Activated T-helper 1 cell treated with anti-CD3 and anti-CD28 coated beads, Interleukin-12 subunit alpha, Interleukin-12 subunit beta, Interleukin-2, Interleukin-4 antibody, amounts not matched to agents 30 ng/mL and 10 ng/mL and 1 ng/mL, durations not matched to agents 14 hours and 24 hours and 36 hours (primary cell): ENCODE data around the gene SLC45A2. TPM values are rescaled to one million over a fixed set of nuclear protein-coding genes. Genes with fewer than 3 reads are reported as not detected.
A peak's percentile ranks its signal among the peaks of the same experiment; 100 is the strongest.

Experiments used
- DNase-seq: peaks from one replicate; pipeline ENCODE4 v3.0.0; 2021; ENCODE audit warnings: low spot score
- H3K27ac Mint-ChIP-seq: one replicate; pipeline ENCODE4 v1.8.0; 2021; ENCODE audit warnings: mild to moderate bottlenecking, mixed read lengths
- H3K27me3 Mint-ChIP-seq: one replicate; pipeline ENCODE4 v1.8.0; 2022; ENCODE audit warnings: mild to moderate bottlenecking, moderate library complexity, mixed read lengths; ENCODE audit not compliant: insufficient read depth
- H3K36me3 Mint-ChIP-seq: one replicate; pipeline ENCODE4 v1.8.0; 2021; ENCODE audit warnings: low read depth, mixed read lengths
- H3K4me1 Mint-ChIP-seq: one replicate; pipeline ENCODE4 v1.8.0; 2021; ENCODE audit warnings: low read depth, mixed read lengths
- H3K4me3 Mint-ChIP-seq: one replicate; pipeline ENCODE4 v1.8.0; 2021; ENCODE audit warnings: mild to moderate bottlenecking, moderate library complexity, mixed read lengths
- H3K9me3 Mint-ChIP-seq: one replicate; pipeline ENCODE4 v1.8.0; 2021; ENCODE audit warnings: mixed read lengths
- intact Hi-C: fragments of 100-400 bp; cut with micrococcal nuclease; formaldehyde crosslinking; loops from one replicate; pipeline ENCODE4 v1.15.1; 2024
- total RNA-seq: library from RNA; stranded (reverse); gene quantifications from 2 replicates; pipeline ENCODE4 v1.2.3, GENCODE V29; 2022

SLC45A2 gene
- total RNA-seq, 1 donor from 2014 or later = 0.18 TPM

DNA sequence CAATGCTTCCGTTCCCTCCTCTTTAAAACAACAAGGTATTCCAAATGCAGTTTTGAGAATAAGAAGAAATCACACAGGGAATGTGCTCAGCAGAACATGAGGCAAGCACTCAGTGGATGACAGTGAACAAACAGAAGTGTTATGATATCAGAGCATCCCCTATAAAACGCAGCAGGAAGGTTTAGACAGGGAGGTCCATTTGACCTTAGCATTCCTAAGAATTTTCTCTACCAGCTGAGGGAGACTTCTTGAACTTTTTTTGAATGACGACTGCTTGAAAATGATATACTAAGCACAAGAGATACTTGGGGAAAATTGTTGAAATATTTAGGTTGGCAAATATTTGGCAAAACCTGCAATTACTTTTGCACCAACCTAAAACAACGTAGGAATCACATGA is 19.4 kb upstream of the SLC45A2 start:
- H3K4me1 Mint-ChIP-seq = peaks cover 30% of the 10 kb centered on the region
- intact Hi-C loops = no loop called here
- H3K9me3 Mint-ChIP-seq = no peaks in the 10 kb centered on the region
- H3K27me3 Mint-ChIP-seq = no peaks in the 10 kb centered on the region
- peaks cover 15% of the 10 kb centered on the region for H3K36me3 Mint-ChIP-seq
- no peak overlapping the region for H3K27ac Mint-ChIP-seq
- no peak for DNase-seq
- no peak overlapping the region for H3K4me3 Mint-ChIP-seq

DNA sequence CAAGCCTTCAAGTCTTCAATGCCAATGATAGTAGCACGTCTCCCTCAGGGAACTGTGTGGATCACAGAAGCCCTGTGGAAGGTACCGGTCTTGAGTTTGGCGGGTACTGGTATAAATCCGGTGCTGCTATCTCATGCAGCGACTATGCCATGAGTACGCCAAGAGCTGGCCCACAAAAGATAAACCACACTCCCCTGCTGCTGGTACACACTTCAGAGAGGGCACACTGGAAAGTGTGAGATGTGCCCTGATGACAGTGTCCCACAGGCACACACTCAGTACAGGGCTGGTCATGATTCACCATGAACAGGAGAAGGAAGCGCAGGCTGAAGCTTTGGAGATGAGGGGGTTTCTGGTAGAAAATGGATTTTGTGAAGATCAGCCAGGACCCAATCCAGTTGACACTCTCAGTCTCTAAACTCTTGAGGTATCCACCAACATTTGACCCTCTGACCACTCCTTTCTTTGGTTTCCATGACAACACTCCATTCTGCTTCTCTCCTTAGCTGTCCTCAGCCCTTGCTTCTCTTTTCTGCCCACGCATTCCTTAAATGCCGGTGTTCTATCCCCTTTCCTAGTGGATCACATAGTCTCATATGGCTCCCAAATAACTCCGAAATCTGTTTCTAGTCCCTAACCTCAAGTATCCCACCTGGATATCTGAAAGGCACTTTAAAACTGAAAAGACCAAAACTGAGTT is 18.3 kb upstream of the SLC45A2 start:
- H3K4me1 Mint-ChIP-seq = peaks cover 21% of the 10 kb centered on the region

DNA sequence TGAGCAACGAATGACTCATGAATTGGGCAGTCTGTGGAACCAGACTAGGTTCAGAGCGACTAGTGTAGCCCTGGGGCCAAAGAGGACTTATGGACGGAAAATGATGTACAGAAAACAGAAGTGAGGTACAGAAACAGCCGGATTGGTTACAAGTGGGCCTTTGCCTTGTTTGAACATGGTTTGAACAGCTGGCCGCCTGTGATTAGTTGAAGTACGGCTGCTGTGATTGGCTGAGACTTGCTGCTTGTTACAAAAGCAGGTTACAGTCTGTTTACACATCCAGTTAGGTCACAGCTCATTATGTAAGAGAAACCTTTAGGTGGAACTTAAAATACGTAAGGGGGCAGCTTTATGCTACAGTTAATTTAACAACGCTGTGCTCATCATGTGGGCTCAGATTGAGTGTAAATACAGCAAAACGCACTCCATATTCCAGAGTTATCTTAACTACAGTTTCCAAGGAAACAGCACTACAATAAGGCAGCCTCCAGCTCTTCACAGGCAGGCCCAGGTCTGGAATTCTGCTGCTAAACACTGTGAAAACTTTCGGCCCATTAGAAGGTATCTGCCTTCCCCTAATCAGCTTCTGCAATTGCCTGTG is 16.8 kb upstream of the SLC45A2 start:
- no peak for DNase-seq

More for the DNA sequence above, 18.3 kb upstream of the SLC45A2 start:
- H3K27ac Mint-ChIP-seq = no peak overlapping the region
- DNase-seq = no peak
- intact Hi-C loops = no loop called here
- peaks cover 17% of the 10 kb centered on the region for H3K36me3 Mint-ChIP-seq
- H3K9me3 Mint-ChIP-seq = no peaks in the 10 kb centered on the region
- no peak overlapping the region for H3K4me3 Mint-ChIP-seq
- no peaks in the 10 kb centered on the region for H3K27me3 Mint-ChIP-seq

DNA sequence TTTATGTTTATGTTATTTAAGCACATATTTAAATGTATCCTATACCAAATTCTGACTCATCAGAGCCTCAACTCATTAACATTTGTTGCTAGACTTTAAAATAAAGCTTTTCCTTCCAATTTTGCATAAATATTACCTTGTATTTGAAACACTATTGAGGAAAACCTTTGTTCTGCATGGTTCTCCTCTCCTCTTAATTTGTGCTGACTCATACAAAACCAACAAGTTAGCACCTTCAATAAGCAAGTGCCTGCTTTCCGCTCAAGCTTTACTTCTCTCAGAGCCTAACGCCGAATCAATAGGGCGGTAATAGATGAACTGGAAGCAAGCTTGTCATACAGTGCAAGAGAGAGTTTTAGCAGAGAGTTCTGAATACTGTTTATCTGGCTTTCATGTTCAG is 15.5 kb upstream of the SLC45A2 start:
- intact Hi-C loops = no loop called here
- Mint-ChIP-seq H3K4me3 (no peak overlapping the region), H3K9me3 (no peaks in the 10 kb centered on the region), H3K4me1 (peaks cover 24% of the 10 kb centered on the region), H3K27me3 (no peaks in the 10 kb centered on the region), H3K27ac (no peak overlapping the region), H3K36me3 (peaks cover 21% of the 10 kb centered on the region)
- no peak for DNase-seq

More for the DNA sequence above, 16.8 kb upstream of the SLC45A2 start:
- peaks cover 17% of the 10 kb centered on the region for H3K36me3 Mint-ChIP-seq
- H3K9me3 Mint-ChIP-seq = no peaks in the 10 kb centered on the region
- no peak overlapping the region for H3K27ac Mint-ChIP-seq
- H3K4me1 Mint-ChIP-seq = peaks cover 18% of the 10 kb centered on the region
- H3K4me3 Mint-ChIP-seq = no peak overlapping the region
- H3K27me3 Mint-ChIP-seq = no peaks in the 10 kb centered on the region
- intact Hi-C loops = no loop called here

DNA sequence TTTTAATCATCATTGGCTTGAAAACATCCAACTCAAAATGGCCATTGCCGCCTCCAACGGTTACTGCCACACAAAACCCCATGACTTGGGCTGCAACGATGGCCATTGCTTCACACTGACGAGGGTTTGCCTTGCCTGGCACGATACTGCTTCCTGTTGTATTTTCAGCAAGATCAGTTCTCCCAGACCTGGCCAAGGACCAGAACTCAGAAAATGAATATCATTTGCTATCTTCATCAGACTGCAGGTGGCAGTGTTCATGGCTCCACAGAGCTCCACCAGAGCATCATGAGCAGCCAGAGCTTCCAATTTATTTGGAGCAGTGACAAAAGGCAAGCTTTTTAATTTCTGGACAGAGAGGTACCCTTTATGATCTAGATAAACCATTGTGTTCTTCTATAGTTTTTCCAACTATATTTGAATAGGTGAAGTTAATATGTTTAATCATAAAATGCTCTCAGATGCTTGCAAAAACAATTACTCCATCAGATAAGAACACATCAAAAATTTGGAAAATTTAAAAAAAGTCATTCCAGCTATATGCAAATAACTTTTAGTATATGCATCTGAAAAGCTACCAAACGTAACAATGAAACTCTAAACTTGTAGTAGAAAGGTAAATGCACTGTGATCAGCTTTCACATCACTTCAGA is 13.0 kb upstream of the SLC45A2 start:
- H3K4me3 Mint-ChIP-seq = no peak overlapping the region
- no peak for DNase-seq
- H3K4me1 Mint-ChIP-seq = peaks cover 29% of the 10 kb centered on the region
- H3K27me3 Mint-ChIP-seq = no peaks in the 10 kb centered on the region
- H3K9me3 Mint-ChIP-seq = no peaks in the 10 kb centered on the region
- intact Hi-C loops = loop anchor here (1.0 kb wide), 2 partner anchors 10 to 468 kb away; no protein-coding TSS in a partner anchor
- H3K27ac Mint-ChIP-seq = no peak overlapping the region
- peaks cover 10% of the 10 kb centered on the region for H3K36me3 Mint-ChIP-seq

DNA sequence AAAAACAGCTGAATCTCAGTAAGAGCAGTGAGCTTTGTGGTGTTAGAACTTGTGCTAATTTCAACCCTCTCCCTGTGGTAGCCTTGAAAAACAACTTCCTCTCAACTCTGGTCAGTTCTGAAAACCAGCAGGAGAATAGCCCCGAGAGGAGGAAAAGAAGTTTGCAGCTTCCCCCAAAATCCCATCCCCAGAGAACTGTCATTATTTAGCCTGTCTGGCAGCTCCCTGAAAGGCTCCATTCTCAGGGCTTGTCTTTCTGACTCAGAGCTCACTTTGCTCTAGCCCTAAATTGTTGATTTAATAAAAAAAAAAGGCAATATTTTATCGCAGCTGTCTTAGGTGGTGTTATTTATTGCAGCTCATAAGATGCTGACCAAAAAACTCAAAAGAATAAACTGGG is 11.4 kb upstream of the SLC45A2 start:
- H3K36me3 Mint-ChIP-seq = peaks cover 8% of the 10 kb centered on the region
- no peak overlapping the region for H3K4me3 Mint-ChIP-seq
- H3K9me3 Mint-ChIP-seq = no peaks in the 10 kb centered on the region
- no peak for DNase-seq
- peaks cover 28% of the 10 kb centered on the region for H3K4me1 Mint-ChIP-seq
- intact Hi-C loops = no loop called here
- no peaks in the 10 kb centered on the region for H3K27me3 Mint-ChIP-seq
- no peak overlapping the region for H3K27ac Mint-ChIP-seq

DNA sequence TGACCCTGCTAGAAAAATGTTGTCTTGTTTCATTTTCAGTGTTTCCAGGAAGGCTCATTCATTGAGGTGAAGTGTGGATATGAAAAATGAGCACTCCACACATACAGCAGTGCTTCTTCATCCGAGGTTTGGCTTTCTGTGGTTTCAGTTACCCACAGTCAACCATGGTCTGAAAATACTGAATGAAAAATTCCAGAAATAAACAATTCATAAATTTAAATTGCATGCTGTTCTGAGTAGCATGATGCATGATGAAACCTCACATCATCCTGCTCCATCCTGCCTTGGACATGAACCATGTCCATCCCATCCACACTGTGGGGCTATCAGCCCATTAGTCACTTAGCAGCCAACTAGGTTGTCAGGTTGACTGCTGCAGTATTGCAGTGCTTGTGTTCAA is 10.4 kb upstream of the SLC45A2 start:
- H3K9me3 Mint-ChIP-seq = no peaks in the 10 kb centered on the region
- no peak for DNase-seq
- no peak overlapping the region for H3K4me3 Mint-ChIP-seq
- H3K27me3 Mint-ChIP-seq = no peaks in the 10 kb centered on the region
- H3K27ac Mint-ChIP-seq = peak overlapping the region; percentile 5
- peaks cover 28% of the 10 kb centered on the region for H3K4me1 Mint-ChIP-seq
- intact Hi-C loops = no loop called here
- peaks cover 8% of the 10 kb centered on the region for H3K36me3 Mint-ChIP-seq

DNA sequence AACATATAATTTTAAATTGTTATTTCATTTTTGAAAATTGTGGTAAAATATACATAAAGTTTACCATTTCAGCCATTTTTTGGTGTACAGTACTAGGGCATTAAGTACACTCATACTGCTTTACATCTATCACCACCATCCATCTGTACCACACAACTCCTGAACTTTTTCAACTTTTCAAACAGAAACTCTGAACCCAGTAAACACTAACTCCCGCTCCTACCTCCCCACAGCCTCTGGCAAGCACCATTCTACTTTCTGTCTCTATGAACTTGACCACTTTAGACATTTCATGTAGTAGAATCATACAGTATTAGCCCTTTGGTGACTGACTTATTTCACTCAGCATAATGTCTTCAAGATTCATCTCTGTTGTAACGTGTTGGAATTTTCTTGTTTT is 8.4 kb upstream of the SLC45A2 start:
- intact Hi-C loops = no loop called here
- peaks cover 28% of the 10 kb centered on the region for H3K4me1 Mint-ChIP-seq

DNA sequence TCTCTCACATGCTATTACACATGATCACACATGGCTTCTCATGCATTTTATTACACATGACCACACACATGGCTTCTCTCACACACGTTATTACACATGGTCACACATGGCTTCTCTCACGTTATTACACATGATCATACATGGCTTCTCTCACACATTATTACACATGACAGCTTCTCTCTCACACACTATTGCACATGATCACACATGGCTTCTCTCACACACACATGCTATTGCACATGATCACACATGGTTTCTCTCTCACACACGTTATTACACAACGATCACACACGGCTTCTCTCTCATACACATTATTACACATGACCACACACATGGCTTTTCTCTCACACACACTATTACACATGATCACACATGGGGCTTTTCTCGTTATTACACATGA is 954 bp upstream of the SLC45A2 start:
- DNase-seq = no peak
- Mint-ChIP-seq H3K4me3 (no peak overlapping the region), H3K27me3 (no peaks in the 10 kb centered on the region), H3K27ac (no peak overlapping the region), H3K36me3 (peaks cover 20% of the 10 kb centered on the region), H3K9me3 (peaks cover 12% of the 10 kb centered on the region), H3K4me1 (no peaks in the 10 kb centered on the region)
- intact Hi-C loops = no loop called here

More for the DNA sequence above, 8.4 kb upstream of the SLC45A2 start:
- Mint-ChIP-seq H3K27me3 (no peaks in the 10 kb centered on the region), H3K36me3 (peaks cover 23% of the 10 kb centered on the region), H3K27ac (no peak overlapping the region), H3K9me3 (peaks cover 11% of the 10 kb centered on the region), H3K4me3 (no peak overlapping the region)
- no peak for DNase-seq

DNA sequence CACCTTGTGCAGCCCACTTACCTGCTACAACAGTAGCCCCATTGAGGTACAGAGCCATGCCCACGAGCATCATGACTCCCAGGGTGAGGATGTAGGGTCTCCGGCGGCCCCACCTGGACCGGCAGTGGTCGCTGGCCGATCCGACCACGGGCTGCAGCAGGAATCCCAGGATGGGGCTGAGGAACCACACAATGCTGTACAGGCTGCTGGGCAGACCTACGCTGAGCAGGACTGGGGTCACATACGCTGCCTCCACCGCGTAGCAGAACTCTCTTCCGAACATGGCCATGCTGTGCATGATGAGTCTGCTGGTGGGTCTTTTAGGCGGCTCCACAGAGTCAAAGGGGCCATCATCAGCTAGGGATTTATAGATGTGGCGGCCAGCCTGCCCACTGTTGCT is 315 bp downstream of the SLC45A2 start:
- intact Hi-C loops = no loop called here
- H3K9me3 Mint-ChIP-seq = peaks cover 12% of the 10 kb centered on the region
- H3K27me3 Mint-ChIP-seq = no peaks in the 10 kb centered on the region
- H3K4me3 Mint-ChIP-seq = no peak overlapping the region
- DNase-seq = no peak
- H3K27ac Mint-ChIP-seq = no peak overlapping the region
- H3K36me3 Mint-ChIP-seq = peaks cover 17% of the 10 kb centered on the region
- no peaks in the 10 kb centered on the region for H3K4me1 Mint-ChIP-seq

DNA sequence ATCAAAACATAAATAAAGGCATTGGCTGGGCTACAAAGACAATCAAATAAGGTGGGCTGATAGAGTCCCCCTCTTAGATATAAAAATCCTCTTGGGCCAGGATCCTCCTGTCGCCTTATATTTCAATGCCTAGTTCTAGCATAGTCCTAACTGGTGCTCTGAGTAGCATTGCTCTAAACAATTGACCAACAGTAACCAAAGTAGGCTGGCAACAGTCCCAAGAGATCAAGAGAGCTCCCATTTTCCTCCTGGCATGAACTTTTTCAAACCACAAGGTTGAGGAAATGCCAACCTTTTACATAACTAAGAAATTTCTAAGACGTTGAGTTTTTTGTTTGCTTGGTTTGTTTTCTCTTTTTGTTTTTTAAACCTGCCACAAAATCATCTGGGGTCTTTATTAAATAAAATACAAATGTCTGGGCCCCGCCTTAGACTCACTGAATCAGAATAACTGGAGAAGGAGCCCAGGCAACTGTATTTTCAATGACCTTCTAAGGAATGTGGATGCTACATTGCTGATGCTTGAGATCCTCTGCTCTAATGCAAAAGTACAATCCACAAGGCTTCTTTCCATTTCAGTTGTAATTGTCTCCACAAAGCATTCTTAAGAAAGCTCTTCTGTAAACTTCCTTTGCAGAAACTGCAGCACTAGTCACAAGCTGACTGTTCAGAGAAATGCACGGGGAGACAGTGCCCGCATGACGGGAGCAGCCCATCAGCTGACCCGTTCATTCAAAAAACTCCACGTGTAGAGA is 2.9 kb downstream of the SLC45A2 start:
- no peak for DNase-seq
- H3K4me1 Mint-ChIP-seq = no peaks in the 10 kb centered on the region
- intact Hi-C loops = no loop called here
- no peak overlapping the region for H3K27ac Mint-ChIP-seq
- H3K9me3 Mint-ChIP-seq = no peaks in the 10 kb centered on the region
- no peaks in the 10 kb centered on the region for H3K36me3 Mint-ChIP-seq
- H3K27me3 Mint-ChIP-seq = peaks cover 3% of the 10 kb centered on the region
- no peak overlapping the region for H3K4me3 Mint-ChIP-seq

DNA sequence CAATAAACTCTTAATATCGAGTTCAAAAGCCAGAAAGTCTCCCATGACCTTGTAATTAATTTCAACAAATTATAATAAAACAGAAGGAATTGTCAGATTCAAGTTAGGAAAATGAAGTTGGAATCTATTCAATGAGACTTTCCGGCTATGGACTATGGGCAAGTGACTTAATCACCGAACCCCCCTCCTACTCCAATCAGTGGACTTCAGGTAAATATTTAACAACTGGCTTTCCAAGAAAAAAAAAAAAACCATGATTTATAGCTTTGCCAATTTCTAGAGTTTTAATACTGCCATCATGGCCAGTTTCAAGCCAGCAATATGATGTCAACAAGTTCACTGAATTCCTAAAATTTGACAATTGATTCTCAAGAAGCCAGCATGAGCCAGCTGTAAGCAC is 4.5 kb downstream of the SLC45A2 start:
- H3K4me1 Mint-ChIP-seq = no peaks in the 10 kb centered on the region
- H3K27me3 Mint-ChIP-seq = peaks cover 3% of the 10 kb centered on the region
- no peak for DNase-seq
- intact Hi-C loops = no loop called here
- H3K27ac Mint-ChIP-seq = no peak overlapping the region
- no peaks in the 10 kb centered on the region for H3K9me3 Mint-ChIP-seq
- H3K36me3 Mint-ChIP-seq = no peaks in the 10 kb centered on the region
- no peak overlapping the region for H3K4me3 Mint-ChIP-seq

DNA sequence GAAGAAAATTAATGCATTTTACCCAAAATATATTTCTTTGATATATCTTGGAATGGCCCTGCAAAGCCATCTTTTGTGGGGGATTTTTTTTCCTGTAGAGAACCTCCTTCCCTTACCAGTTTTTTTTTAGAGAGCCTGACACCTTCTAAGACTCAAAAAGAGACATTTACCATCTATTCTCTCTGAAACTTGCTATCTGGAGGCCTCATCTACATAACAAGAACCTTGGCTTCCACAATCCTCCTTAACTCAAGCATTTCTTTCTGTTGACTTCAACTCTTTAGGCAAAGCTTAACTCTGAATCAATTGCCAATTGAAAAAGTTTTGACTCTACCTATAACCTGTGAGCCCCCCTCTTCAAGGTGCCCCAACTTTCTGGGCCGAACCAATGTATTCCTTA is 6.2 kb downstream of the SLC45A2 start:
- Mint-ChIP-seq H3K9me3 (no peaks in the 10 kb centered on the region), H3K4me1 (peaks cover 8% of the 10 kb centered on the region), H3K27me3 (peaks cover 3% of the 10 kb centered on the region), H3K4me3 (no peak overlapping the region), H3K36me3 (peaks cover 2% of the 10 kb centered on the region), H3K27ac (no peak overlapping the region)
- no peak for DNase-seq
- intact Hi-C loops = no loop called here
